ENCODE measurements around the gene SSBP3.
A peak's percentile ranks its signal among the peaks of the same experiment; 100 is the strongest.

Gene SSBP3

GRCh38 chr1:54279457-54279856, 126.7 kb downstream of the SSBP3 start:
- no peak for FAIRE-seq

- FAIRE-seq, result no peak
Measured at GRCh38 chr1:54278941-54279422, 127.2 kb downstream of the SSBP3 start.

GRCh38 chr1:54277451-54278341, 128.5 kb downstream of the SSBP3 start:
- FAIRE-seq, result no peak

GRCh38 chr1:54276617-54277450, 129.4 kb downstream of the SSBP3 start:
- no peak for FAIRE-seq

- no peak for FAIRE-seq
Measured at GRCh38 chr1:54275349-54275748, 130.8 kb downstream of the SSBP3 start.

- FAIRE-seq, result no peak
Measured at GRCh38 chr1:54274881-54275280, 131.3 kb downstream of the SSBP3 start.

- FAIRE-seq, result no peak
Measured at GRCh38 chr1:54274448-54274847, 131.7 kb downstream of the SSBP3 start.

- no peak for FAIRE-seq
Measured at GRCh38 chr1:54273795-54274163, 132.4 kb downstream of the SSBP3 start.

GRCh38 chr1:54273092-54273794, 133.0 kb downstream of the SSBP3 start:
- peak; percentile 91 for FAIRE-seq

- FAIRE-seq, result no peak
Measured at GRCh38 chr1:54272772-54273091, 133.5 kb downstream of the SSBP3 start.

- no peak for FAIRE-seq
Measured at GRCh38 chr1:54272134-54272533, 134.1 kb downstream of the SSBP3 start.

GRCh38 chr1:54271341-54271740, 134.9 kb downstream of the SSBP3 start:
- FAIRE-seq, result no peak

GRCh38 chr1:54270543-54270942, 135.7 kb downstream of the SSBP3 start:
- no peak for FAIRE-seq

GRCh38 chr1:54268762-54269297, 137.4 kb downstream of the SSBP3 start:
- FAIRE-seq, result no peak

GRCh38 chr1:54267815-54268761, 138.1 kb downstream of the SSBP3 start:
- no peak for FAIRE-seq

- FAIRE-seq, result no peak
Measured at GRCh38 chr1:54266908-54267307, 139.3 kb downstream of the SSBP3 start.

- FAIRE-seq, result no peak
Measured at GRCh38 chr1:54266195-54266594, 140.0 kb downstream of the SSBP3 start.

- FAIRE-seq, result no peak
Measured at GRCh38 chr1:54265659-54266058, 140.5 kb downstream of the SSBP3 start.

- FAIRE-seq, result no peak
Measured at GRCh38 chr1:54265126-54265525, 141.1 kb downstream of the SSBP3 start.

- no peak for FAIRE-seq
Measured at GRCh38 chr1:54263601-54264226, 142.5 kb downstream of the SSBP3 start.

- FAIRE-seq, result no peak
Measured at GRCh38 chr1:54262244-54262643, 143.9 kb downstream of the SSBP3 start.
